ENCODE data around the gene RPA3. TPM values are rescaled to one million over a fixed set of nuclear protein-coding genes. Genes with fewer than 3 reads are reported as not detected.

Gene RPA3
- total and polyA plus RNA-seq, 7 donors: 10.8 to 24.8 (median 13.8) TPM

GRCh38 chr7:7710469-7710868 is 7.9 kb downstream of the RPA3 start:
- WGBS, 3 donors: 80 to 93% (median 88%) methylated on average over 2 of the region's 2 CpGs
- intact Hi-C loops (cut with DNase I): no loop called here
- DNase-seq (no peak), ATAC-seq (no peak)
- H3K27ac ChIP-seq: no peak overlapping the region
- H3K36me3 ChIP-seq (ENCODE audit: insufficient read depth in 1 of 2, low read depth in 1 of 2): no peaks in the 10 kb centered on the region
- peaks cover 26% of the 10 kb centered on the region for H3K4me1 ChIP-seq
- no peak overlapping the region for H3K4me3 ChIP-seq
- H3K9me3 ChIP-seq: no peaks in the 10 kb centered on the region
- no peak for TF ChIP-seq CTCF (IDR thresholded peaks at IDR 0.05)
- H3K27me3 ChIP-seq (ENCODE audit: insufficient read depth in 3 of 3, low read length in 2 of 3): no peaks in the 10 kb centered on the region

- Histone ChIP-seq H3K27me3 (ENCODE audit: insufficient read depth in 3 of 3, low read length in 2 of 3) (no peaks in the 10 kb centered on the region), H3K36me3 (ENCODE audit: insufficient read depth in 1 of 2, low read depth in 1 of 2) (no peaks in the 10 kb centered on the region), H3K27ac (no peak overlapping the region), H3K9me3 (no peaks in the 10 kb centered on the region), H3K4me1 (peaks cover 29% of the 10 kb centered on the region), H3K4me3 (no peak overlapping the region)
- no peak for ATAC-seq
- 65 to 74% (median 71%) methylated on average over 3 of the region's 3 CpGs for WGBS, 3 donors
- intact Hi-C loops (cut with DNase I): no loop called here
- TF ChIP-seq CTCF (IDR thresholded peaks at IDR 0.05): no peak
- DNase-seq: no peak
Measured at GRCh38 chr7:7709291-7709690, 9.1 kb downstream of the RPA3 start.

- Histone ChIP-seq H3K4me3 (no peak overlapping the region), H3K27me3 (ENCODE audit: insufficient read depth in 3 of 3, low read length in 2 of 3) (no peaks in the 10 kb centered on the region), H3K9me3 (no peaks in the 10 kb centered on the region), H3K36me3 (ENCODE audit: insufficient read depth in 1 of 2, low read depth in 1 of 2) (no peaks in the 10 kb centered on the region), H3K27ac (no peak overlapping the region), H3K4me1 (peaks cover 36% of the 10 kb centered on the region)
- ATAC-seq: no peak
- 79 to 89% (median 81%) methylated on average over 4 of the region's 4 CpGs for WGBS, 3 donors
- no peak for DNase-seq
- intact Hi-C loops (cut with DNase I): no loop called here
- TF ChIP-seq CTCF (IDR thresholded peaks at IDR 0.05): no peak
Measured at GRCh38 chr7:7707806-7708205, 10.6 kb downstream of the RPA3 start.

- Histone ChIP-seq H3K27me3 (ENCODE audit: insufficient read depth in 3 of 3, low read length in 2 of 3) (no peaks in the 10 kb centered on the region), H3K4me1 (peaks cover 36% of the 10 kb centered on the region), H3K9me3 (no peaks in the 10 kb centered on the region), H3K27ac (no peak overlapping the region), H3K36me3 (ENCODE audit: insufficient read depth in 1 of 2, low read depth in 1 of 2) (no peaks in the 10 kb centered on the region), H3K4me3 (no peak overlapping the region)
- WGBS, 3 donors: 37 to 56% (median 39%) methylated on average over 2 of the region's 2 CpGs
- TF ChIP-seq CTCF (IDR thresholded peaks at IDR 0.05): no peak
- intact Hi-C loops (cut with DNase I): no loop called here
- DNase-seq: no peak
- no peak for ATAC-seq
Measured at GRCh38 chr7:7707246-7707645, 11.2 kb downstream of the RPA3 start.

GRCh38 chr7:7706556-7707172 is 11.7 kb downstream of the RPA3 start:
- H3K27me3 ChIP-seq (ENCODE audit: insufficient read depth in 3 of 3, low read length in 2 of 3): no peaks in the 10 kb centered on the region
- H3K9me3 ChIP-seq: no peaks in the 10 kb centered on the region
- H3K27ac ChIP-seq: no peak overlapping the region
- 70 to 86% (median 70%) methylated on average over 4 of the region's 4 CpGs for WGBS, 3 donors
- DNase-seq (no peak), ATAC-seq (peak in 1 of 4 donors; percentile 44)
- no peaks in the 10 kb centered on the region for H3K36me3 ChIP-seq (ENCODE audit: insufficient read depth in 1 of 2, low read depth in 1 of 2)
- H3K4me1 ChIP-seq: peaks cover 36% of the 10 kb centered on the region
- TF ChIP-seq CTCF (IDR thresholded peaks at IDR 0.05): no peak
- intact Hi-C loops (cut with DNase I): no loop called here
- no peak overlapping the region for H3K4me3 ChIP-seq
